GM12801 (cell line): ENCODE data around the gene RHOU.

Experiments used
- CTCF ChIP-seq: IDR thresholded peaks from one replicate; pipeline ENCODE4 v1.5.1; 2011; ENCODE audit warnings: control low read depth; ENCODE audit not compliant: insufficient read length; ENCODE audit errors: extremely low read depth

RHOU gene

GRCh38 chr1:228697207-228698016, 37.9 kb upstream of the RHOU start:
- no peak for TF ChIP-seq CTCF

- TF ChIP-seq CTCF, result no peak
Measured at GRCh38 chr1:228698017-228698329, 37.3 kb upstream of the RHOU start.

- TF ChIP-seq CTCF, result no peak
Measured at GRCh38 chr1:228702433-228702832, 32.8 kb upstream of the RHOU start.

GRCh38 chr1:228706305-228706704, 29.0 kb upstream of the RHOU start:
- TF ChIP-seq CTCF, result no peak

- TF ChIP-seq CTCF, result no peak
Measured at GRCh38 chr1:228717081-228717480, 18.2 kb upstream of the RHOU start.

GRCh38 chr1:228721407-228721806, 13.9 kb upstream of the RHOU start:
- TF ChIP-seq CTCF, result no peak

GRCh38 chr1:228723287-228723686, 12.0 kb upstream of the RHOU start:
- TF ChIP-seq CTCF, result no peak

- no peak for TF ChIP-seq CTCF
Measured at GRCh38 chr1:228723921-228724320, 11.4 kb upstream of the RHOU start.
